ENCODE results near the gene FAM120A. TPM values are rescaled to one million over a fixed set of nuclear protein-coding genes. Genes with fewer than 3 reads are reported as not detected.
"Not testable (repeated sequence)": the region's sequence is repeated elsewhere in the genome, so short reads cannot be mapped to it uniquely, and the experiment has no call there.

FAM120A gene
- total RNA-seq, 1 experiment from 2014 or later, result 80.2 TPM

DNA sequence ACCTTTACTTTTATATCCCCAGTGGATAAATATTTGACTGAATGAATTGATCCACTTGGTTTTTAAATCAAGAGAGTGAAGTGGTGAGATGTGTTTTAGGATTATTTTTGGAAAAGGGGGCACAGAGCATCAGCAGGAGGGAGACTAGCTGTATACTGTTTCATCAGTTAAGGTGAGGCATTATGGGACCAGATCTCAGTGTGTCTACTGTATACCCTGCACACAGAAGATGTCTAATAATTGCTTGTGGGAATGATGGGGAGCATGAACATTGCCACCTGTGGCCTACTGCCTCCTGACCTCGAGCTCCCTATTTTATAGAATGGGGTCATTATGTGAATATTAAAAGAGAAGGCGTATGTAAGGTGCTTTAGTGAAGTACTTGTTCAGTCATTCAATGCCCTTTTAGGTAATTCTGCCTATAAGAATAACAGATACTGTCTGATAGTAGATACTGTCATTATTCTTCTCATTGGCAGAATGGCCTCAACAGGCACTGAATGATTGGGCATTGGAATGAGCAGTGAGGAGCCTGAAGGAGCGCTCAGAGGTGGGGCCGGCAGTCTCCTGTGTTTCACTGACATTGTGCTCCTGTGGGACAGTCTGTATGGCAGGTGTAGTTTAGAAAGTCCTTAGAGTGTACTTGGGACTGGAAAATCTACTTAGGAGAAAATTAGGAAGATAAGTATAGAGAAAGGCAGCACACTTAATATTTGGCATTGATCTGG, 49.2 kb downstream of the FAM120A start:
- no peaks in the 10 kb centered on the region for H3K4me1 ChIP-seq
- H3K27ac ChIP-seq, result no peak overlapping the region
- no peaks in the 10 kb centered on the region for H3K9me3 ChIP-seq (replicated peaks)
- peaks cover 80% of the 10 kb centered on the region for H3K36me3 ChIP-seq
- no peak overlapping the region for H3K4me3 ChIP-seq
- no peaks in the 10 kb centered on the region for H3K27me3 ChIP-seq
- no peak for DNase-seq

DNA sequence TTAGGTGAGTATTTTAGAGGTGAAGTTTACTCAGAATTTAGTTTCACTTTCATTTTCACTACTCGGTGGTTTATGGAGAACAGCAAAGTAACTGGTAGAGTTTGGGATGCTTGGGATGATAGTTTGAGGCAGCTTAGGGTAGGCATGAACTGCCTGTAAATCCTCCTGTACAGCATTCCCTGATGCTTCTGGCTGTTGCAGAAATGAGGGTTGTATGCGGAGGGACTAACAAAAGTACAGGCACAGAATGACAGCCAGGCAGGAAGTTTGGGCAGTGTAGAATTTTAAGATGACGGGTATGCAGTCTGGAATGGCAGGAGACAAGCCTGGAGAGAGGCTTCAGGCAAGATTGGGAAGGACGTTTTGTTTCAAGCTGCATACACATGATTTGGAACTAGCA, 49.9 kb downstream of the FAM120A start:
- DNase-seq, result no peak
- Histone ChIP-seq H3K36me3 (peaks cover 75% of the 10 kb centered on the region), H3K4me3 (no peak overlapping the region), H3K27me3 (no peaks in the 10 kb centered on the region), H3K27ac (no peak overlapping the region), H3K9me3 (replicated peaks) (no peaks in the 10 kb centered on the region), H3K4me1 (no peaks in the 10 kb centered on the region)

DNA sequence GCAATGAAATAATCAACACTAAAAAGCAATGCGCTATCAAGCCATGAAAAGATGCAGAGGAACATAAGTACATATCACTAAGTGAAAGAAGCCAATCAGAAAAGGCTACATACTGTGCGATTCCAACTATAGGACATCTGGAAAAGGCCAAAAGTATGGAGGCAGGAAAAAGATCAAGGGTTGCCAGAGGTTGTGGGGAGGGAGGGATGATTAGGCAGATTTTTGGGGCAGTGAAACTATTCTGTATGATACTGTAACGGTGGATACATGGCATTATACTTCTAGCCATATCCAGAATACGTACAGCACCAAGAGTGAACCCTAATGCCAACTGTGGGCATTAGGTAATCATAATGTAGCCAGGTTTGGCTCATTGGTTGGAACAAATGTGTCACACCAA, 51.9 kb downstream of the FAM120A start:
- Histone ChIP-seq H3K4me3 (no peak overlapping the region), H3K27ac (no peak overlapping the region), H3K36me3 (peaks cover 59% of the 10 kb centered on the region), H3K4me1 (no peaks in the 10 kb centered on the region), H3K9me3 (replicated peaks) (no peaks in the 10 kb centered on the region), H3K27me3 (no peaks in the 10 kb centered on the region)
- no peak for DNase-seq

DNA sequence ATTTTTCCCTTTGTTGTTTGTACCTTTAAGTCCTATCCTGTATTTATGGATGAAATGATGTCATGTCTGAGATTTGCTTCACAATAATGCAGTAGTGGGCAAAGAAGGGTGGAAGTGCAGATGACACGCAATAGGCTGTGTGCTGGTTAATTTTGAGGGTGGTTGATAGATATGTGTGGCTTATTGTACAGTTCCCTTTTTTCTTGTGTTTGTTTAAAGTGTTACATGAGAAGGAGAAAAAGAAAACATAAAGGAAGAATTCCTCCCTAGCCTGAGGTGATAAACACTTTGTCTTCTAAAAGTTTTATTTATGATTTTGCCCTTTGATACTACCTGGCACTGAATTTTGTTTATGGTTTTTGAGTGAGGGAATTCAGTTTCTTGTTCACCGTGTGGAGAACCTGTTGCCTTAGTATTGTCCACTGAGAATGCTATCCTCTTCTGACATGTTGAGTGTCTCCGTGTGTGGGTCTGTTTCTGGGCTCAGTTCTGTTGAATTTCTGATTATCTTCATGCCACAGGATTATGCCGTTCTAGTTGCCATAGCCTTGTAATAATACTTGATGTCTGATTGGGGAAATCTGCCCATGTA, 54.2 kb downstream of the FAM120A start:
- no peak for DNase-seq
- no peaks in the 10 kb centered on the region for H3K27me3 ChIP-seq
- no peak overlapping the region for H3K27ac ChIP-seq
- H3K36me3 ChIP-seq, result peaks cover 44% of the 10 kb centered on the region
- H3K9me3 ChIP-seq (replicated peaks), result no peaks in the 10 kb centered on the region
- no peak overlapping the region for H3K4me3 ChIP-seq
- no peaks in the 10 kb centered on the region for H3K4me1 ChIP-seq

DNA sequence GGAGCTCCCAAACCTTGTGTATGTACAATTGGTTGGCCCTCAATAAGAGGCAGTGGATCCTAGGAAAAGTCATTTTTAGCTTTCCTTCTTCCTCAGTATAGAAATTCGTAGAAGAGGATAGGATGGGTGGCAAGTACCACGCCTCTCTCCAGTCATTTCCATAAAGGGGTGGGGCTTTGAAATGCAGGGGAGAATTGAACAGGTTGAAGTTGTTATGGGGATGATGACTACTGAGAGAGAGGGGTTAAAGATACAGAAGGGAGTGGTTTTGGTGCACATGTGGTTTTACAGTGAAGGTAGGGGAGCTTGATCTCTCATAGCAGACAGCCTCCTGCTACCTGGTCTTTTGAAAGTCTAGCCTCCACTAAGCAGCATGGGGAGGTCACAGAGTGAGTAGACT, 56.3 kb downstream of the FAM120A start:
- H3K36me3 ChIP-seq, result peaks cover 27% of the 10 kb centered on the region
- no peak overlapping the region for H3K4me3 ChIP-seq
- no peaks in the 10 kb centered on the region for H3K9me3 ChIP-seq (replicated peaks)
- no peaks in the 10 kb centered on the region for H3K4me1 ChIP-seq
- H3K27me3 ChIP-seq, result no peaks in the 10 kb centered on the region
- H3K27ac ChIP-seq, result no peak overlapping the region
- DNase-seq, result no peak

DNA sequence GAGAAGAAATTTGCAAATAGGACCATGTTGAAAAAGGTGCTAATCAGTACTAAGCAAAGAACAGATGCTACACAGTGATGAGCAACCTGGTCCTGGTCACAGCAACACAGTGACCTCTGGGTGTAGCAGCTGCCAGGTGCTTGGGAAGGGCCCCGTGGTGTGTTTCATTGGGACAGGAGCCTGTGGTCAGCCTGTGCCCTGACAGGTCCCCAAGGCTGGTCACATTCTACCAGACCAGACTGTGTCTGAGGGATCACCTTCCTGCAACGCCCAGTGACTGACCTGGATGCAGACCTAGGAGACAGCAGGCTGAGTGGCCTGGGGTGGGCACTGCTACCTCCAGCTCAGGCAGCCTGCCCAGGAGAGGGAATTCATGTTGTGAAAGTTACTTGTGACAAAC, 56.7 kb downstream of the FAM120A start:
- no peak overlapping the region for H3K27ac ChIP-seq

DNA sequence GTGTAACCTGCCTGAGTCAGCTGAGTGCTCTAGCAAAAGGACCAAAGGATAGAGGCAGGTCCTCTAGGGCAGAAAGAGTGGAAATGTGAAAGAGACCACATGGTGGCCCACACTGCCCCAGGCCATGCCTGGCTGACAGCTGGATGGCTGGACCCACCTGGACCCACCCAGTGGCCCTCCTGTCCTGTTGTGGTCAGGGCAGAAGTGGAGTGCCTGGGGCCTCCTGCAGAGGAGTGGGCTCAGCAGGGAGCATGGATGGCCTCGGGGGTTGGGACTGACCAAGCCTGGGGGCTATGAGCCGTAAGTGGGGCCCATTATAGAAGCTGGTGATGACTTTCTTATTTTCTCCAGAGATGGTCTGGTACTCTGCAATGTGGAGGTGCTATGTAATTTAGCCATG, 57.6 kb downstream of the FAM120A start:
- peak; percentile 12 to 24 for DNase-seq
- Histone ChIP-seq H3K27me3 (no peaks in the 10 kb centered on the region), H3K4me3 (no peak overlapping the region), H3K4me1 (no peaks in the 10 kb centered on the region), H3K36me3 (peaks cover 29% of the 10 kb centered on the region), H3K27ac (no peak overlapping the region), H3K9me3 (replicated peaks) (no peaks in the 10 kb centered on the region)

More for the DNA sequence above, 56.7 kb downstream of the FAM120A start:
- H3K4me3 ChIP-seq, result no peak overlapping the region
- no peaks in the 10 kb centered on the region for H3K4me1 ChIP-seq
- no peaks in the 10 kb centered on the region for H3K9me3 ChIP-seq (replicated peaks)
- no peak for DNase-seq
- H3K27me3 ChIP-seq, result no peaks in the 10 kb centered on the region
- H3K36me3 ChIP-seq, result peaks cover 27% of the 10 kb centered on the region

DNA sequence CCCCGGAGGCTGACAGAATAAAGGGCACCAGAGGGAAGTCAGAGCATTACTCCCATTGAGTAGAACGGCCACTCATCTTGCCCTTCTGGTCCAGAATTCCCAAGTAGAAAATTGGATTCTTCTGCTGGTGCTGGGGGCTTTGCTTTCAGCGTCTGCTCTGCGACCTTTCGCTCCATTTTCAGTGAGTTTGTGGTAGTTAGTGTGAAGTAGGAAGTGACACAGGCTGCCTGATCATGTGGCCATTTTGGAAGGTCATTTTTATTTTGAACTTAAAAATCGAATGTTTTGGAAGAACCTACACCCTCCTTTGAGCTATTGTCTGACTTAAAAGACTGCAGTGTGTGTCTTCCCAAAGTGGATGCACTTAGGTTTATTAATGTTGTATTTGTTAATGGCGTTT, 58.6 kb downstream of the FAM120A start:
- Histone ChIP-seq H3K4me1 (no peaks in the 10 kb centered on the region), H3K36me3 (peaks cover 25% of the 10 kb centered on the region), H3K27ac (no peak overlapping the region), H3K9me3 (replicated peaks) (no peaks in the 10 kb centered on the region), H3K4me3 (no peak overlapping the region), H3K27me3 (no peaks in the 10 kb centered on the region)
- DNase-seq, result no peak

DNA sequence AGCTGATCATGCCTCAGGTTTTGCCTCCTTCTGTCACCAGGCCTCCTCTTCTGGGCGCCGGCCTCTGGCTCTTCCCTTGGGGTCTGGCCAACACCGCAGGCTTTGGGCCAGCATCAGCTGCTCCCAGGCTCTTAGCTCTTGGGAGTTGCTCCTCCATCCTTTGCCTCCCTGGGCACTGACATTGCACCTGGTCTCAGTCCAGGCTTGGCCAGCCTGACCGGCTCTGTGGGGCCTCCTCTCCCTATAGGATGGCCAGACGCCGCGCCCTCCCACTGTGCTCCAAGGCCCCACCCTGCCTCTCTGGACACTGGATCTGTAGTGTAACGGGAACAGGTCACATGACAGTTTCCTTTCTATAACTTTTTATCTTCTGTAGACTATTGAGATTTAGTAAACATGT, 59.7 kb downstream of the FAM120A start:
- H3K9me3 ChIP-seq (replicated peaks); DNase-seq; H3K27me3 ChIP-seq; H3K4me1 ChIP-seq; H3K27ac ChIP-seq; H3K4me3 ChIP-seq: not testable (repeated sequence)
- H3K36me3 ChIP-seq, result peaks cover 19% of the 10 kb centered on the region

DNA sequence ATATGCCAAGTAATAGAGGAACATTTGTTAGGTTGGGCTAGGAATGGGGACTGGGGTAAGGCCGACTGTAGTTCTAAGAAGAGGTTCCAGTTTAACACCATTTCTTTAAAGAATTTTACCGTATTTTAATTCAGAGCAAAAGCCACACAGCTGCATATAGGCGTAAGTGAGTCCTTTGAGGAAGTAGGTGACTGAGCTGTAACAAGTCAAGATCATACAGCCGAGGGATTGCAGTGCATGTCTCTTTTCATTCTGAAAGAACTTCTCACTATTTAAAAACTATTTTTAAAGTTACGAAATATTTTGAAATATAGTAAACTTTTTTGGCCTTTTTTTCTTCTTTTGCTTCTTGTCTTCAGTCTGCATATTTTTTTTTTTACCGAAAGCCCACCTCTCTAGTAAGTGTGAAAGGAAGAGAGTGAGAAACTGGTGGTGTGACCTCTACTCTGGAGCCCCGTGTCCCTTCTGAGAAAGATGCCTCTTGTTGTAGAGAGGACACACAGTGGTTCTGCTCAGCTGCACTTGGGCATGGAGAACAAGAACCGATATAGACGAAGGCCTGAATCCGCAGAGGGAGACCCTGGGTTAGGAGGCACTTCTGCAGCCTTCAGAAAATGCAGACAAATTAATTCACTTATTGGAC, 60.8 kb downstream of the FAM120A start:
- H3K9me3 ChIP-seq (replicated peaks); H3K27ac ChIP-seq; DNase-seq; H3K27me3 ChIP-seq; H3K4me1 ChIP-seq; H3K4me3 ChIP-seq: not testable (repeated sequence)
- H3K36me3 ChIP-seq, result peaks cover 24% of the 10 kb centered on the region

DNA sequence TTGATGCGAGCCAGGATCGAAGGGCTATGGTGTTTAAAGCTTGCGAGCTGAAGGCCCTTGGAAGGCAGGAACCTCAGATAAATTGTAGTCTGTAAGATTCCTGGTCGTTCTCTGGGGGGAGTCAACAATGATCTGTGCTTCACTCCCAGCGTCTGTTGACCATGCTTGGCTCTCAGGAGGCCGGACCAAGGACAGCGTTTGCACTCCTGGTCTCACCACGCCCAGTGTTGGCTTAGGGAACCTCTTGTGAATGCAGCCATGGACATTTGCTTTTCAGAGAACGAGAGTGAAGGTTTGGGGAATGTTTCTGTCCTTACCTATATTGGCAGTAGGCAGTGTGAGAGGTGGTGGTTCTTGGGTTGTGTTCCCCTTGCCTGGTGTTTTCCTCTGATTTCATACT, 62.1 kb downstream of the FAM120A start:
- no peaks in the 10 kb centered on the region for H3K9me3 ChIP-seq (replicated peaks)
- peaks cover 31% of the 10 kb centered on the region for H3K36me3 ChIP-seq
- H3K4me1 ChIP-seq, result no peaks in the 10 kb centered on the region
- H3K4me3 ChIP-seq, result no peak overlapping the region
- DNase-seq, result no peak
- no peak overlapping the region for H3K27ac ChIP-seq
- no peaks in the 10 kb centered on the region for H3K27me3 ChIP-seq

DNA sequence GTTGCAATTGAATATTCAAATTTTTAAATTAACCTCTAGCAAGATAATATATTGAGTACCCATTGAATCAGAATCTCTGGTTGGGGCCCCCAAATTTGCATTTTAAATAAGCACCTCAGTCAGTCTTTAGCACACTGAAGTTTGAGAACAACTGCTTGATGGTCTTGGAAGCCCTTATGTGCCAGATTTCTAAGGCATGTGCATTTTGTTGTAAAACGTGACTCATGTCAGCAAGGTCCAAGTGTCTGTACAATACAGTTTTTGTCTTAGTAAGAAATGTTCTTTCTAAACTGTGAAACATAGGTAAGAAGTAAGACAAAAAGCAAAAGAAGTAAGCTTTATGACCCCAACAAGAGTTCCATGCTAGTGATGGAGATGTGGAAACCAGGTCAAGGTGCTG, 65.8 kb downstream of the FAM120A start:
- no peak for DNase-seq
- no peaks in the 10 kb centered on the region for H3K27me3 ChIP-seq

DNA sequence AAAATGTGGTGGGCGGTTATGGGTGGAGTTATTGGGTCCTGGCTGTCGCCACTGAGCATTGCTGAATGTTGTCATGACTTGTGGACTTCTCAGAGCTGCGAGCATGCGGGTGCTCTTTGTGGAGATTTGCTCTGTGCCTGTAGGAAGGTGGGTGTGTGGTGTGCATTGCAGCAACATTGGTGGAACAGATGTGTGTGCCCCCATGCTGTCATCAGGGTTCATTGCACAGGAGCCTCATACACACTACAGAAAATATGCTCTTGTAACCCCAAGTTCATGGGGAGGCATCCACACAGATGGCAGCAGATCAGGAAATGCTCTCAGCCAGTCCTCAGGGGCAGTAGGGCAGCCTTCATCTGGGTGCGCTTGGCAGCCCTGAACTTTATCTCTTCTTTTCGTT, 69.0 kb downstream of the FAM120A start:
- no peak for DNase-seq
- Histone ChIP-seq H3K27me3 (no peaks in the 10 kb centered on the region), H3K27ac (no peak overlapping the region), H3K4me3 (no peak overlapping the region), H3K36me3 (peaks cover 22% of the 10 kb centered on the region), H3K4me1 (no peaks in the 10 kb centered on the region), H3K9me3 (replicated peaks) (no peaks in the 10 kb centered on the region)

More for the DNA sequence above, 65.8 kb downstream of the FAM120A start:
- peaks cover 36% of the 10 kb centered on the region for H3K36me3 ChIP-seq
- H3K9me3 ChIP-seq (replicated peaks), result no peaks in the 10 kb centered on the region
- no peak overlapping the region for H3K4me3 ChIP-seq
- H3K27ac ChIP-seq, result no peak overlapping the region
- no peaks in the 10 kb centered on the region for H3K4me1 ChIP-seq

DNA sequence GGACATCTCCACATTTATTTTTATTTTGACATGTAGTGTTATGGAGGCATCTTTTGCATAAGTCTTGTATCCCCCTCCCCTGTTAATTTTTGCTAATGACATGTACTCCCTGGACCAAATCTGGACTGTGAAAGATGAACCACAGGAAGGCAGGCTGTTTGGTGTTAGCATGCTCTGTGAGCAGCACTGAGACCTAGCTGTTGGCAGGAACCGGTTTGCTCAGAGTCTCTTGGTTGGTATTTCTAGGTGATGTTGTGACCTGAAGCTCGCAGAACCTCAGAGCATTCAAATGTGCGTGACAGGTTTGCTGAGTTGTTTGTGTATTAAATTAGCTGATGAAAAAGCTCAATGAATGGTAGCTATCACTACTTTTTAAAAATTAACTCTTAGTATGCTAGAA, 71.3 kb downstream of the FAM120A start:
- no peaks in the 10 kb centered on the region for H3K27me3 ChIP-seq
- H3K36me3 ChIP-seq, result peaks cover 23% of the 10 kb centered on the region
- no peak overlapping the region for H3K4me3 ChIP-seq
- no peak overlapping the region for H3K27ac ChIP-seq
- H3K9me3 ChIP-seq (replicated peaks), result no peaks in the 10 kb centered on the region
- H3K4me1 ChIP-seq, result no peaks in the 10 kb centered on the region
- no peak for DNase-seq

DNA sequence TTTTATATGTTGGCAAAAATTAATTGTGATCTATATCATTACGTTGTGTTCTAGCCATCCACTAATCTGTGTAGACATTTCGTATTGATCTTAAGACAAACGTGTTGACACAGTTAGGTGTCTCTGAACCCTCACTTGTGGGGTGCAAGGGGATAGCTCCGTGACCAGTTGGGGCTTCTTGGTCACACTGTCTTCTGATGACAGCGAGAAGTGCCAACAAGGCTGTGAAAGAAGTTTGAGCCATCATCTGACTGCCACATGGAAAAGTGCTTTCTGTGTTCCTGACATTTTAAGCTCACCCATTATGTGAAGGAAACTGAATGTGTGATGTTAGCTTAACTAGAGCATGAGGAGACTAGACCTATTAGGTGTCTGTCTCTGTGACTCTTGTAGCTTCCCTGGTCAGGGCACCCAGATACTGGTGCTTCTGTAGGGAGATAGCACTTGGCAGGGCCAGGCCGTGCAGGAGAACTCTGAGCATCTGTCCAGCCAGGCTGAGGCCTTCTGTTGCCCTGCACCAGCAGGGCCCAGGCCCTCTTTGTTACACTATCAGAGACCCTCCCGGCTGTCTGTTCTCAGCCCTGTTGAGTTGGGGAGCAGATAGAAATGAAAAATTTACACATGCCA, 72.1 kb downstream of the FAM120A start:
- Histone ChIP-seq H3K4me1 (no peaks in the 10 kb centered on the region), H3K27ac (no peak overlapping the region), H3K9me3 (replicated peaks) (no peaks in the 10 kb centered on the region), H3K27me3 (no peaks in the 10 kb centered on the region), H3K36me3 (peaks cover 23% of the 10 kb centered on the region), H3K4me3 (no peak overlapping the region)
- DNase-seq, result no peak

Data from SJCRH30 (cell line).